Fibroblast of villous mesenchyme (primary cell): ENCODE data around the gene NPLOC4. TPM values are rescaled to one million over a fixed set of nuclear protein-coding genes. Genes with fewer than 3 reads are reported as not detected.

Experiments
- DNase-seq: peaks from one replicate; pipeline ENCODE4 v3.0.0-alpha.2; 2010; ENCODE audit warnings: low read depth
- H3K4me3 ChIP-seq: 2 replicates; pipeline ENCODE4 v1.5.1; 2011; ENCODE audit warnings: low read depth, mild to moderate bottlenecking, low read length
- CTCF ChIP-seq: IDR thresholded peaks from 2 replicates; pipeline ENCODE4 v1.5.1; 2012; ENCODE audit warnings: low read depth, mild to moderate bottlenecking, low read length; ENCODE audit not compliant: insufficient read depth
- small RNA-seq: library from RNA; depleted of rRNA; stranded (forward); fragments of <200 nt; gene quantifications from one replicate; pipeline ENCODE3, GENCODE V24; 2012
- total RNA-seq: library from RNA; depleted of rRNA; stranded (reverse); fragments of >200 nt; gene quantifications from 2 replicates; pipeline ENCODE4 v1.2.3, GENCODE V29; 2012

Gene NPLOC4
- total RNA-seq, 1 donor = 96.7 TPM

- DNase-seq = no peak
- H3K4me3 ChIP-seq = peak overlapping the region; percentile 74
- TF ChIP-seq CTCF = no peak
Observed at GRCh38 chr17:81508639-81509206, 128.2 kb downstream of the NPLOC4 start.

Small RNAs within 50 kb of the gene (small RNA-seq; reads per million reads assigned to genes)
- not detected for gene RF00019

Other genes starting within 250 kb of the NPLOC4 start
- gene BAHCC1, start 241.7 kb downstream of the NPLOC4 start, total RNA-seq = 6.5 and 8.4 TPM in 2 replicates
- 10,242 and 13,686 TPM in 2 replicates for gene ACTG1, start 124.3 kb downstream of the NPLOC4 start, total RNA-seq
- 1.7 and 3.5 TPM in 2 replicates for gene FSCN2, start 108.7 kb downstream of the NPLOC4 start, total RNA-seq
- gene FAAP100, start 84.8 kb downstream of the NPLOC4 start, total RNA-seq = 27.6 and 40.3 TPM in 2 replicates
- 1.7 and 2.3 TPM in 2 replicates for gene TSPAN10, start 84 bp upstream of the NPLOC4 start, total RNA-seq
- not detected in 2 replicates for gene PDE6G, start 19.4 kb upstream of the NPLOC4 start, total RNA-seq
- gene OXLD1, start 29.5 kb upstream of the NPLOC4 start, total RNA-seq = 23.7 and 28.0 TPM in 2 replicates
- gene CCDC137, start 29.6 kb upstream of the NPLOC4 start, total RNA-seq = 7.8 and 10.0 TPM in 2 replicates
- 22.9 and 27.4 TPM in 2 replicates for gene ARL16, start 46.7 kb upstream of the NPLOC4 start, total RNA-seq
- 75.1 and 94.4 TPM in 2 replicates for gene HGS, start 46.9 kb upstream of the NPLOC4 start, total RNA-seq
- 12.1 and 12.6 TPM in 2 replicates for gene MRPL12, start 66.3 kb upstream of the NPLOC4 start, total RNA-seq
- 13.8 and 14.2 TPM in 2 replicates for gene SLC25A10, start 75.2 kb upstream of the NPLOC4 start, total RNA-seq
- gene GCGR, start 167.0 kb upstream of the NPLOC4 start, total RNA-seq = not detected in 2 replicates
- 55.7 and 96.6 TPM in 2 replicates for gene MCRIP1, start 196.2 kb upstream of the NPLOC4 start, total RNA-seq
- not detected in 2 replicates for gene PPP1R27, start 197.9 kb upstream of the NPLOC4 start, total RNA-seq
- 735 and 809 TPM in 2 replicates for gene P4HB, start 223.4 kb upstream of the NPLOC4 start, total RNA-seq
- 106 and 181 TPM in 2 replicates for gene ARHGDIA, start 234.2 kb upstream of the NPLOC4 start, total RNA-seq